Transverse colon (tissue), 4 donors: ENCODE measurements around the gene ACO1. TPM values are rescaled to one million over a fixed set of nuclear protein-coding genes. Genes with fewer than 3 reads are reported as not detected.

ENCODE experiments used
- DNase-seq: peaks from one replicate; pipeline ENCODE4 v3.0.0-alpha.2; 2019
- H3K27ac ChIP-seq, 4 donors: fragments of 200-600 bp; sonication (generic); 2 replicates each; pipeline ENCODE4 v1.5.1; 2016 to 2018; ENCODE audit warnings: inconsistent platforms in 4 of 4
- H3K27me3 ChIP-seq: fragments of 200-600 bp; sonication (generic); 2 replicates; pipeline ENCODE4 v1.5.1; 2017; ENCODE audit warnings: inconsistent platforms
- H3K36me3 ChIP-seq, 4 donors: fragments of 200-600 bp; sonication (generic); 2 replicates each; pipeline ENCODE4 v1.5.1; 2017 to 2019; ENCODE audit warnings: inconsistent platforms in 4 of 4
- H3K4me1 ChIP-seq, 4 donors: fragments of 200-600 bp; sonication (generic); 2 replicates each; pipeline ENCODE4 v1.5.1; 2017 to 2020; ENCODE audit warnings: inconsistent platforms in 4 of 4
- H3K4me3 ChIP-seq, 4 donors: fragments of 200-600 bp; sonication (generic); 1 replicate in 1 of 4; 2 replicates in 3 of 4; pipeline versions ENCODE4 v1.5.1 to v1.6.1; 2017 to 2019; ENCODE audit warnings: inconsistent platforms in 4 of 4
- H3K9me3 ChIP-seq, 2 donors: fragments of 200-600 bp; sonication (generic); 2 replicates each; pipeline ENCODE4 v1.5.1; 2017 to 2019; ENCODE audit warnings: inconsistent platforms in 2 of 2
- CTCF ChIP-seq, 5 experiments: fragments of 200-600 bp in 3 of 5; fragments of 450-650 bp in 2 of 5; sonication (generic) in 3 of 5; IDR thresholded peaks; 1 replicate in 2 of 5; 2 replicates in 3 of 5; pipeline ENCODE4 v1.5.1; 2016 to 2017; ENCODE audit warnings: antibody characterized with exemption in 5 of 5, inconsistent platforms in 3 of 5, mild to moderate bottlenecking in 2 of 5, moderate library complexity in 1 of 5
- EP300 ChIP-seq: sonication (generic); formaldehyde crosslinking; IDR thresholded peaks from one replicate; pipeline ENCODE4 v1.6.1; 2017; ENCODE audit warnings: antibody characterized with exemption, low read depth
- POLR2A ChIP-seq: fragments of 450-650 bp; IDR thresholded peaks from one replicate; pipeline ENCODE4 v1.6.1; 2016; ENCODE audit warnings: antibody characterized with exemption, mild to moderate bottlenecking, moderate library complexity
- POLR2AphosphoS5 ChIP-seq, 3 donors: sonication (generic); formaldehyde crosslinking; IDR thresholded peaks; one replicate each; pipeline ENCODE4 v1.6.1; 2016; ENCODE audit warnings: antibody characterized with exemption in 3 of 3
- WGBS, 2 donors: methylation state at CpG; one replicate each; pipeline ENCODE4 v1.1.5; 2018; ENCODE audit warnings: low coverage in 1 of 2; 5-methylcytosine and 5-hydroxymethylcytosine counted together
- in situ Hi-C, 4 donors: fragments of 200-750 bp; cut with MboI; loops; one replicate each; pipeline versions ENCODE4 v1.15.0 to v1.15.1; 2017; ENCODE audit warnings: low sequenced_read_pairs in 3 of 4, low pct_ligation_motif_present in 1 of 4, low pct_unique_long_range_greater_than_20kb in 1 of 4
- intact Hi-C: fragments of 100-400 bp; cut with DNase I; formaldehyde crosslinking; loops from one replicate; pipeline ENCODE4 v1.15.1; 2023; ENCODE audit warnings: low total_unique reads
- total RNA-seq, 4 donors: library from RNA; depleted of rRNA; stranded (reverse); fragments of >200 nt; gene quantifications; one replicate each; pipeline ENCODE4 v1.1.0, GENCODE V29; 2016

The ACO1 gene
- total RNA-seq, 4 donors from 2014 or later, result 10.1 to 34.5 (median 27.3) TPM

DNA sequence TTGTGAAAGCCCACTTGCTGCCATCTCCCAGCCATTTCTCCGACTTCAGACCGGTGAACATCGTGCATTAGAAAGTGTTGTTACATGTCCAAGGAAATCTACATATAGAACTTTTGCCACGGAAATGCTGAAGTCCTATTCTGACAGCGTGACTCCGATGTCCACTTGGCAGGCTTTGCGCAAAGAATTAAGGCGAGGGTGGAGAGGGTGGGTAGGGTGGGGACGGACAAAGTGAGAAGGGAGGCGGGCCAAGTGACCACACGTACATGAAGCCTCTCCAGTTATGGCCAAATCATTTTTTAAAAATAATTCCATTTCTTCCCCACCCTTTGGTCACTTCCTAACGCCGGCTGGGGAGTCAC lies 460 bp upstream of the ACO1 start:
- H3K27me3 ChIP-seq, result peaks cover 9% of the 10 kb centered on the region
- TF ChIP-seq EP300, result no peak
- no peak for TF ChIP-seq CTCF (IDR thresholded peaks at IDR 0.05)
- TF ChIP-seq POLR2AphosphoS5 (IDR thresholded peaks at IDR 0.05), result no peak
- no peak for TF ChIP-seq POLR2A
- no peaks in the 10 kb centered on the region for H3K36me3 ChIP-seq
- 0 to 1% methylated on average over 5 to 13 of the region's 13 CpGs for WGBS, 2 donors
- H3K27ac ChIP-seq, result peak overlapping the region; percentile 84 to 90 (median 87)
- intact Hi-C loops, result loop anchor here (2.0 to 5.0 kb wide), 2 partner anchors 48 to 189 kb away; partner anchors contain the start of gene NDUFB6
- peak overlapping the region; percentile 26 to 73 (median 64) for H3K4me3 ChIP-seq
- H3K9me3 ChIP-seq, result no peaks in the 10 kb centered on the region
- no peak for DNase-seq
- H3K4me1 ChIP-seq, result peaks cover 0 to 21% (median 13%) of the 10 kb centered on the region in 4 donors
- in situ Hi-C loops, result loop anchor here in 3 of 4 donors (5.0 to 25.0 kb wide), 5 partner anchors 48 to 603 kb away; partner anchors contain the start of gene NDUFB6 (in 1 of the 3)

- no peak for DNase-seq
- intact Hi-C loops, result loop anchor here (2.0 kb wide), 1 partner anchor 187 kb away; the partner anchor contains the start of gene NDUFB6
- no peaks in the 10 kb centered on the region for H3K36me3 ChIP-seq
- peaks cover 9% of the 10 kb centered on the region for H3K27me3 ChIP-seq
- in situ Hi-C loops, result loop anchor here in 2 of 4 donors (10.0 to 25.0 kb wide), 3 partner anchors 189 to 602 kb away; partner anchors contain the start of gene NDUFB6 (in 1 of the 2)
- no peak for TF ChIP-seq EP300
- TF ChIP-seq CTCF (IDR thresholded peaks at IDR 0.05), result no peak
- TF ChIP-seq POLR2AphosphoS5 (IDR thresholded peaks at IDR 0.05), result no peak
- no peak for TF ChIP-seq POLR2A
- peak overlapping the region; percentile 84 to 90 (median 87) for H3K27ac ChIP-seq
- H3K9me3 ChIP-seq, result no peaks in the 10 kb centered on the region
- peak overlapping the region; percentile 24 to 73 (median 64) for H3K4me3 ChIP-seq
- H3K4me1 ChIP-seq, result peaks cover 0 to 21% (median 12%) of the 10 kb centered on the region in 4 donors
- WGBS, 2 donors, result 55 to 57% methylated on average over 2 of the region's 2 CpGs
Observed at GRCh38 chr9:32385152-32385884, 875 bp downstream of the ACO1 start.

GRCh38 chr9:32385885-32386283 lies 1.4 kb downstream of the ACO1 start:
- intact Hi-C loops (loop anchor here (2.0 kb wide), 1 partner anchor 187 kb away; the partner anchor contains the start of gene NDUFB6), in situ Hi-C loops (loop anchor here in 2 of 4 donors (10.0 to 25.0 kb wide), 3 partner anchors 189 to 601 kb away; partner anchors contain the start of gene NDUFB6 (in 1 of the 2))
- WGBS, 2 donors, result 82% methylated on average over 3 of the region's 3 CpGs; no CpG with 5 or more reads in 1 of the 2 donors
- H3K27ac ChIP-seq, result no peak overlapping the region
- no peak for TF ChIP-seq POLR2AphosphoS5 (IDR thresholded peaks at IDR 0.05)
- no peak for TF ChIP-seq EP300
- no peak for TF ChIP-seq CTCF (IDR thresholded peaks at IDR 0.05)
- TF ChIP-seq POLR2A, result no peak
- H3K9me3 ChIP-seq, result no peaks in the 10 kb centered on the region
- peaks cover 9% of the 10 kb centered on the region for H3K27me3 ChIP-seq
- H3K4me1 ChIP-seq, result peaks cover 0 to 21% (median 12%) of the 10 kb centered on the region in 4 donors
- H3K4me3 ChIP-seq, result no peak overlapping the region
- DNase-seq, result no peak
- H3K36me3 ChIP-seq, result no peaks in the 10 kb centered on the region

GRCh38 chr9:32387256-32387655 lies 2.8 kb downstream of the ACO1 start:
- intact Hi-C loops, result no loop called here
- TF ChIP-seq POLR2A (no peak), CTCF (IDR thresholded peaks at IDR 0.05) (no peak), POLR2AphosphoS5 (IDR thresholded peaks at IDR 0.05) (no peak), EP300 (no peak)
- H3K4me1 ChIP-seq, result peaks cover 0 to 21% (median 12%) of the 10 kb centered on the region in 4 donors
- in situ Hi-C loops, result loop anchor here in 2 of 4 donors (10.0 to 25.0 kb wide), 3 partner anchors 188 to 600 kb away; partner anchors contain the start of gene NDUFB6 (in 1 of the 2)
- 90 to 100% methylated on average over 1 of the region's 1 CpG for WGBS, 2 donors
- no peaks in the 10 kb centered on the region for H3K9me3 ChIP-seq
- peaks cover 3% of the 10 kb centered on the region for H3K27me3 ChIP-seq
- no peaks in the 10 kb centered on the region for H3K36me3 ChIP-seq
- H3K4me3 ChIP-seq, result no peak overlapping the region
- no peak overlapping the region for H3K27ac ChIP-seq
- no peak for DNase-seq
